Chondrocyte (in vitro differentiated cells): ENCODE data around the gene ZDHHC8. TPM values are rescaled to one million over a fixed set of nuclear protein-coding genes. Genes with fewer than 3 reads are reported as not detected.

Experiments
- DNase-seq: peaks from one replicate; pipeline ENCODE4 v3.0.0; 2021; ENCODE audit warnings: mixed read lengths, low spot score
- H3K27ac Mint-ChIP-seq: one replicate; pipeline ENCODE4 v1.8.0; 2021; ENCODE audit warnings: mild to moderate bottlenecking, moderate library complexity, mixed read lengths; ENCODE audit not compliant: unreplicated experiment
- H3K27me3 Mint-ChIP-seq: 2 replicates; pipeline ENCODE4 v1.8.0; 2021; ENCODE audit warnings: low read depth, mixed read lengths
- H3K36me3 Mint-ChIP-seq: 2 replicates; pipeline ENCODE4 v1.8.0; 2021; ENCODE audit warnings: low read depth, mixed read lengths
- H3K4me1 Mint-ChIP-seq: 2 replicates; pipeline ENCODE4 v1.8.0; 2021; ENCODE audit warnings: low read depth, mild to moderate bottlenecking, mixed read lengths
- H3K4me3 Mint-ChIP-seq: one replicate; pipeline ENCODE4 v1.8.0; 2021; ENCODE audit warnings: mild to moderate bottlenecking, moderate library complexity, mixed read lengths; ENCODE audit not compliant: unreplicated experiment
- H3K9me3 Mint-ChIP-seq: 2 replicates; pipeline ENCODE4 v1.8.0; 2021; ENCODE audit warnings: low read depth, mixed read lengths
- CTCF ChIP-seq: fragments of 200-600 bp; sonication (generic); IDR thresholded peaks from 2 replicates; pipeline ENCODE4 v1.5.0; 2021; ENCODE audit warnings: antibody characterized with exemption, mild to moderate bottlenecking, moderate library complexity
- total RNA-seq: library from RNA; stranded (reverse); gene quantifications from 3 replicates; pipeline ENCODE4 v1.2.1, GENCODE V29; 2021

Gene ZDHHC8
- total RNA-seq, 1 donor from 2014 or later, result 95.2 TPM

GRCh38 chr22:20111045-20111688, 20.4 kb upstream of the ZDHHC8 start:
- DNase-seq, result peak; percentile 60
- peak; percentile 68 for TF ChIP-seq CTCF
- H3K27me3 Mint-ChIP-seq, result no peaks in the 10 kb centered on the region
- H3K36me3 Mint-ChIP-seq, result peaks cover 17% of the 10 kb centered on the region
- H3K27ac Mint-ChIP-seq, result peak overlapping the region; percentile 29
- H3K4me3 Mint-ChIP-seq, result no peak overlapping the region
- peaks cover 11% of the 10 kb centered on the region for H3K4me1 Mint-ChIP-seq
- no peaks in the 10 kb centered on the region for H3K9me3 Mint-ChIP-seq

GRCh38 chr22:20111689-20112622, 19.6 kb upstream of the ZDHHC8 start:
- Mint-ChIP-seq H3K27ac (peak overlapping the region; percentile 73), H3K4me1 (peaks cover 16% of the 10 kb centered on the region), H3K4me3 (no peak overlapping the region), H3K9me3 (no peaks in the 10 kb centered on the region), H3K27me3 (no peaks in the 10 kb centered on the region), H3K36me3 (peaks cover 17% of the 10 kb centered on the region)
- no peak for TF ChIP-seq CTCF
- DNase-seq, result peak; percentile 59

- Mint-ChIP-seq H3K27me3 (no peaks in the 10 kb centered on the region), H3K27ac (no peak overlapping the region), H3K4me3 (no peak overlapping the region), H3K9me3 (no peaks in the 10 kb centered on the region), H3K36me3 (peaks cover 14% of the 10 kb centered on the region), H3K4me1 (peaks cover 16% of the 10 kb centered on the region)
- peak; percentile 84 for DNase-seq
- no peak for TF ChIP-seq CTCF
Observed at GRCh38 chr22:20112623-20113511, 18.7 kb upstream of the ZDHHC8 start.

- H3K27me3 Mint-ChIP-seq, result no peaks in the 10 kb centered on the region
- no peak overlapping the region for H3K4me3 Mint-ChIP-seq
- peaks cover 12% of the 10 kb centered on the region for H3K36me3 Mint-ChIP-seq
- no peak overlapping the region for H3K27ac Mint-ChIP-seq
- DNase-seq, result peak; percentile 82
- H3K9me3 Mint-ChIP-seq, result no peaks in the 10 kb centered on the region
- H3K4me1 Mint-ChIP-seq, result peaks cover 24% of the 10 kb centered on the region
- no peak for TF ChIP-seq CTCF
Observed at GRCh38 chr22:20113551-20114310, 17.9 kb upstream of the ZDHHC8 start.
